Raji (cell line): Measurements from ENCODE around the gene FUCA1.
A peak's percentile ranks its signal among the peaks of the same experiment; 100 is the strongest.

Experiments used
- POLR2A ChIP-seq: IDR thresholded peaks from 2 replicates; pipeline ENCODE4 v1.6.1; 2011; ENCODE audit warnings: low read depth, low read length, control low read depth; ENCODE audit not compliant: insufficient read depth

Gene FUCA1

GRCh38 chr1:23865543-23865930 lies 2.6 kb downstream of the FUCA1 start:
- TF ChIP-seq POLR2A = no peak

- no peak for TF ChIP-seq POLR2A
Measured at GRCh38 chr1:23864801-23865542, 3.1 kb downstream of the FUCA1 start.

GRCh38 chr1:23862640-23863039 lies 5.5 kb downstream of the FUCA1 start:
- TF ChIP-seq POLR2A = no peak

- no peak for TF ChIP-seq POLR2A
Measured at GRCh38 chr1:23854568-23854967, 13.5 kb downstream of the FUCA1 start.

GRCh38 chr1:23848673-23849616 lies 19.1 kb downstream of the FUCA1 start:
- TF ChIP-seq POLR2A = no peak

GRCh38 chr1:23845163-23845562 lies 22.9 kb downstream of the FUCA1 start:
- no peak for TF ChIP-seq POLR2A

- no peak for TF ChIP-seq POLR2A
Measured at GRCh38 chr1:23843644-23844043, 24.4 kb downstream of the FUCA1 start.

GRCh38 chr1:23838401-23838866 lies 29.7 kb downstream of the FUCA1 start:
- peak; percentile 78 for TF ChIP-seq POLR2A

- TF ChIP-seq POLR2A = no peak
Measured at GRCh38 chr1:23837908-23838307, 30.2 kb downstream of the FUCA1 start.

- no peak for TF ChIP-seq POLR2A
Measured at GRCh38 chr1:23836037-23836436, 32.1 kb downstream of the FUCA1 start.

- no peak for TF ChIP-seq POLR2A
Measured at GRCh38 chr1:23827717-23828116, 40.4 kb downstream of the FUCA1 start.

GRCh38 chr1:23825762-23826522 lies 42.1 kb downstream of the FUCA1 start:
- no peak for TF ChIP-seq POLR2A

GRCh38 chr1:23825076-23825761 lies 42.9 kb downstream of the FUCA1 start, which contains the start of gene HMGCL:
Gene HMGCL (minus strand): TSS chr1:23825429. CDS start chr1:23825415, 14 bp downstream.
- peak; percentile 97 for TF ChIP-seq POLR2A

GRCh38 chr1:23824711-23825075 lies 43.4 kb downstream of the FUCA1 start:
- no peak for TF ChIP-seq POLR2A
